NCI-H1436 (cell line): ENCODE results near the gene PUSL1.
"Not testable (repeated sequence)": the region's sequence is repeated elsewhere in the genome, so short reads cannot be mapped to it uniquely, and the experiment has no call there.

ENCODE experiments used
- DNase-seq: peaks from one replicate; lab custom pipeline; 2025; lab: John Stamatoyannopoulos, UW

Gene PUSL1

GRCh38 chr1:1310109-1310385 is 1.6 kb downstream of the PUSL1 start:
- DNase-seq, result no peak

DNA sequence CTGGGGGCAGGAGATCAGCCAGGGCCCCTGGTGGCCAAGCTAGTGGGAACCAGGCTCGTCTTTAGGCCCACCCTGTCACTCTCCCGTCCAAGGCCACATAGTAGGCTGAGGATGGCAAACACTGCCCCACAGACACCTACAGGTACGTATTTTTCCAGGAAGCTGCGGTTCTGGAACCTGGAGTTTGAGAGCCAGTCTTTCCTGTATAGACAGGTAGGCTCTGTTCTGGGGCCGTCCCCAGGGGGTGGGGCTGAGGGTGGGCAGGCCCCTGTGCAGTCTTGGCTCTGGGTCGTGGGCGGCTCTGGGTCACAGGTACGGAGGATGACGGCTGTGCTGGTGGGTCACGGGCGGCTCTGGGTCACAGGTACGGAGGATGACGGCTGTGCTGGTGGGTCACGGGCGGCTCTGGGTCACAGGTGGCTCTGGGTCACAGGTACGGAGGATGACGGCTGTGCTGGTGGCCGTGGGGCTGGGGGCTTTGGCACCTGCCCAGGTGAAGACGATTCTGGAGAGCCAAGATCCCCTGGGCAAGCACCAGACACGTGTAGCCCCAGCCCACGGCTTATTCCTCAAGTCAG is 2.2 kb downstream of the PUSL1 start:
- no peak for DNase-seq

DNA sequence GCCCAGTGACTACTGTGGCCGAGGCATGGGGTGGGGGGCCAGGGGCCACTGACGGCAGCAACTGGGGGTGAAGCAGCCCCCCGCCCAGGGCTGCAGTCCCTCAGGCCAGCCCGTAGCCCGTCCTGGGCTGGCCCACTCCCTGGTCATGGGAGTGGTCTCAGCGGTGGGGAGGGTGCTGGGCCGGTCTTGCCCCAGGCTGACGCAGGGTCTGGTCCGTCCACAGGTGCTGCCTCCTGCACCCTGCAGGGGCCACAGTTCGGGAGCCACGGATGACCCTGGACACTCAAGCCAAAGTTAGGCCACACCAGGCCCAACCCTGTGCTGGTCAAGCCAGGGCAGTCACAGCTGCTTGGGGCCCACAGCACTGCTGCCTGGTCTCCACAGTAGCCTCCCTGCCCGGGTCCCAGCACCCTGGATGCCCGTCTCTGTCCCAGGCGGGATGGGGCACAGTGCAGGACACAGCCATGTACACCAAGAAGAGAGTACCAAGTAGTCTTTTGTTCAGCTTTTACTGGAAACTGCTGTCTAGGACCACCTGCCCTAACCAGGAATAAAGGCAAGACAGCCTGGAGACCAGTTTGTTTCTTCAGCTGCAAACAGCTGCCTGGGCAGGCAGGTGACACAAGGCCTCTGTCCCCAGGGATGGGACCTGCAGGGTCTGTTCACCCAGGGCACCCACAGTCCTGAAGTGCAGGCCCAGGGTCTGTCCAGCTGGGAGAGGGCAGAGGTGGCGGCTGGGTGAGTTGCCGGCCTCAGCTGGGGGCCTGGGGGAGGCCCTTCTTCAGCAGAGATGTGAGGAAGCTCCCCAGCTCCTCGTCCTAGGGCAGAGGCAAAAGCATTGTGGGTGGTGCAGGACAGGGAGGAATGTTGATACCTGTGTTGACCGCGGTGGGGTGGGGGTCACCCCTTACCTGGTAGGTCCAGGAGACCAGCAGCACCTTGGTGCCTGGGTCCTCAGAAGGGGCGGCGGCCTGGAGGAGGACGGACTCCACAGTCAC is 3.0 kb downstream of the PUSL1 start:
- DNase-seq, result no peak

GRCh38 chr1:1312450-1313314 is 4.3 kb downstream of the PUSL1 start:
- DNase-seq, result no peak

- no peak for DNase-seq
Measured at GRCh38 chr1:1313500-1314236, 5.3 kb downstream of the PUSL1 start.

- DNase-seq, result no peak
Measured at GRCh38 chr1:1314237-1314586, 5.8 kb downstream of the PUSL1 start.

- DNase-seq, result no peak
Measured at GRCh38 chr1:1314678-1315335, 6.4 kb downstream of the PUSL1 start.

- DNase-seq, result no peak
Measured at GRCh38 chr1:1315435-1315954, 7.1 kb downstream of the PUSL1 start.

- DNase-seq, result not testable (repeated sequence)
Measured at GRCh38 chr1:1316199-1316598, 7.8 kb downstream of the PUSL1 start.

- no peak for DNase-seq
Measured at GRCh38 chr1:1317420-1317819, 9.0 kb downstream of the PUSL1 start.

DNA sequence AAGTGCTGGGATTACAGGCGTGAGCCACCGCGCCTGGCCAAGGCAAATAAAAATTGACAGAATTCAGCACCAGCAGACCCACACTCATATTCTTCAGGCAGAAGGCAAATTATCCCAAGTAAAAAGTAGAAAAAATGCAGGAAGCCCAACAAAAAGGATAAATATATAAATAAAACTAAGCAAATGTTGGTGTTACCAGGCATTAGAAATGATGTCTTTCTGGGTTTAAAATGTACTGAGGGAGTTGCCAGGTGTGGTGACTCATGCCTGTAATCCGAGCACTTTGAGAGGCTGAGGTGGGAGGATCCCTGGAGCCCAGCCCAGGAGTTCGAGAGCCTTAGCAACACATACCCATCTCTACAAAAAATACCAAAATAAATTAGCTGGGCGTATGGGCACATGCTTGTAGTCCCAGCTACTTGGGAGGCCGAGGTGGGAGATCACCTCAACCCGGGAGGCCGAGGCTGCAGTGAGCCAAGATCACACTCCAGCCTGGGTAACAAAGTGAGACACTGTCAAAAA is 9.8 kb downstream of the PUSL1 start:
- DNase-seq, result peak; percentile 43

GRCh38 chr1:1318777-1319645 is 10.6 kb downstream of the PUSL1 start:
- no peak for DNase-seq

DNA sequence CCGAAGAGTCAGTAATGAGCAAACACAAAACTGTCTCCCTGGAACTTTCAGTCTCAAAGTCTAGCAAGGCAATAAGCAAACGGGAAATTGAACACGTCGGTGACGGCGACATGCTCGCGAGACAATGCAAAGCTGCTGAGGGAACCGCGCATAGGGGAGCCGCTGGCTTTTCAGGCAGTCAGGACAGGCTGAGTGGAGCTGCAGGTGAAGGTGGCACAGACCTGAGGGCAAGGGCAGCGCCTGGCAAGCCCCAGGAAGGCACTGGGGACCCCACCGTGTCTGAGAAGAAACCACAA is 11.2 kb downstream of the PUSL1 start:
- DNase-seq, result no peak

GRCh38 chr1:1320666-1321448 is 12.5 kb downstream of the PUSL1 start:
- no peak for DNase-seq

DNA sequence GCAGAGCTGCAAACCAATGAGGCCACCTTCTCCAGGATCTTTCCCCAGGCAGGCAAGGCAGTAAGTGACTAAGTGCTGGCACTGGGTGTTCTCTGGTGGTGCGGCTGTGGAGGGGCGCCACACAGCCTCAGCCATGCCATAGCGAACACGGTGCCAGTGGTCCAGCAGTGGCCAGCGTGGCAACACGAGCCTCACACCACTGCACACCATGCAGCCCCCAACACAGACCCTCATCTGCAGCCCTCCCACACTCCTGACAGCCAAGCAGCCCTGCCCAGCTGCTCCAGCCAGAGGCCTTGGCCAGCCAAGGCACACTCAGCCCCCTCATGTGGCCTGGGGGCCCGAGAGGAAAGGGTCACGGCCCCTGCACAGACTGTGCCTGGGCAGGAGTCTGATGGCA is 13.1 kb downstream of the PUSL1 start:
- no peak for DNase-seq

- no peak for DNase-seq
Measured at GRCh38 chr1:1322418-1322817, 14.0 kb downstream of the PUSL1 start.

- DNase-seq, result no peak
Measured at GRCh38 chr1:1322952-1323351, 14.6 kb downstream of the PUSL1 start.

GRCh38 chr1:1324084-1324523 is 15.7 kb downstream of the PUSL1 start:
- DNase-seq, result no peak

- peak; percentile 86 for DNase-seq
Measured at GRCh38 chr1:1324524-1325287, 16.3 kb downstream of the PUSL1 start, which contains the start of the genes CPTP and INTS11. CPTP (plus strand) TSS chr1:1324802; CDS start chr1:1326911, 2,109 bp downstream. INTS11 (minus strand) TSS chr1:1324660; CDS start chr1:1324608, 52 bp downstream.
